ENCODE measurements around the gene SMIM22.

DNA sequence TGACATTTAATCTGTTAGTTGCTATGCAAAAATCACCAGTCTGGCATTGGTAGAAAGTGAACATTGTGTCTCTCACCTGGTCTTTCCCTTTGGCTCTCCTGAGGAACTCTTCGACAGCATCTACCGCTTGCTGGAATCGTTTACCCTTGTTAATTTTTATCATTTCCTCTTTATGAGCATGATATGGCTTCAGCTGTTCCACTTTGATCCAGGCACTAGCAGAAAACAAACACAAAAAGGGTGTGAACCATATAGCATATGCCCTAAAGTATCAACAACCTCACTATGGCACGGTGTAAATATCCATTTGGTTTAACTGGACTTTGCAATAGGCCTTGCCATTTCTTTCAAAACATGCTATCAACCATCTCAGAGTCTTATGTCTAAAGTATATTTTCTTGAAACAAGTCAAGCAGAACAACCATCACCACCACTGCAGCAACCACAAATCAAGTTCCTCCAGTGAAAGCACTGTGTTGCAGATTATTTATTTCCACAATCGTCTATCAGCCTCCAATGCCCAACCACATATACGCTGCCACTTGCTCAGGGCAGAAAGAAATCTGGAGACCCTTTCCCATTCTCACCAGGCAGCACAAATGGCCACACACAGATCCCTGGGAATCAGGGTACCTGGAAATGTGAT, 37.7 kb downstream of the SMIM22 start:
- TF ChIP-seq, protein P1, sequence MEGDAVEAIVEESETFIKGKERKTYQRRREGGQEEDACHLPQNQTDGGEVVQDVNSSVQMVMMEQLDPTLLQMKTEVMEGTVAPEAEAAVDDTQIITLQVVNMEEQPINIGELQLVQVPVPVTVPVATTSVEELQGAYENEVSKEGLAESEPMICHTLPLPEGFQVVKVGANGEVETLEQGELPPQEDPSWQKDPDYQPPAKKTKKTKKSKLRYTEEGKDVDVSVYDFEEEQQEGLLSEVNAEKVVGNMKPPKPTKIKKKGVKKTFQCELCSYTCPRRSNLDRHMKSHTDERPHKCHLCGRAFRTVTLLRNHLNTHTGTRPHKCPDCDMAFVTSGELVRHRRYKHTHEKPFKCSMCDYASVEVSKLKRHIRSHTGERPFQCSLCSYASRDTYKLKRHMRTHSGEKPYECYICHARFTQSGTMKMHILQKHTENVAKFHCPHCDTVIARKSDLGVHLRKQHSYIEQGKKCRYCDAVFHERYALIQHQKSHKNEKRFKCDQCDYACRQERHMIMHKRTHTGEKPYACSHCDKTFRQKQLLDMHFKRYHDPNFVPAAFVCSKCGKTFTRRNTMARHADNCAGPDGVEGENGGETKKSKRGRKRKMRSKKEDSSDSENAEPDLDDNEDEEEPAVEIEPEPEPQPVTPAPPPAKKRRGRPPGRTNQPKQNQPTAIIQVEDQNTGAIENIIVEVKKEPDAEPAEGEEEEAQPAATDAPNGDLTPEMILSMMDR (IDR thresholded peaks at IDR 0.05 in 2 of 3, conservative IDR thresholded peaks at IDR 0.05 in 1 of 3; ENCODE audit: borderline replicate concordance in 1 of 3, insufficient read depth in 1 of 3, low read depth in 2 of 3, low read length in 2 of 3) = no peak
- TF ChIP-seq RAD21 (IDR thresholded peaks at IDR 0.05; ENCODE audit: low read depth) = no peak
- TF ChIP-seq POLR2A (IDR thresholded peaks at IDR 0.05; ENCODE audit: borderline replicate concordance, extremely low read depth, insufficient read depth, insufficient read length) = no peak
- TF ChIP-seq YY1 (IDR thresholded peaks at IDR 0.05; ENCODE audit: extremely low read depth, insufficient replicate concordance, low read depth, low read length) = no peak
